NCI-H748 treated with DMSO at 0.1 percent for 48 hours (cell line): ENCODE results near the gene ALG3.
A peak's percentile ranks its signal among the peaks of the same experiment; 100 is the strongest.

Experiments
- DNase-seq: peaks from one replicate; lab custom pipeline; 2025; lab: John Stamatoyannopoulos, UW

ALG3 gene

DNA sequence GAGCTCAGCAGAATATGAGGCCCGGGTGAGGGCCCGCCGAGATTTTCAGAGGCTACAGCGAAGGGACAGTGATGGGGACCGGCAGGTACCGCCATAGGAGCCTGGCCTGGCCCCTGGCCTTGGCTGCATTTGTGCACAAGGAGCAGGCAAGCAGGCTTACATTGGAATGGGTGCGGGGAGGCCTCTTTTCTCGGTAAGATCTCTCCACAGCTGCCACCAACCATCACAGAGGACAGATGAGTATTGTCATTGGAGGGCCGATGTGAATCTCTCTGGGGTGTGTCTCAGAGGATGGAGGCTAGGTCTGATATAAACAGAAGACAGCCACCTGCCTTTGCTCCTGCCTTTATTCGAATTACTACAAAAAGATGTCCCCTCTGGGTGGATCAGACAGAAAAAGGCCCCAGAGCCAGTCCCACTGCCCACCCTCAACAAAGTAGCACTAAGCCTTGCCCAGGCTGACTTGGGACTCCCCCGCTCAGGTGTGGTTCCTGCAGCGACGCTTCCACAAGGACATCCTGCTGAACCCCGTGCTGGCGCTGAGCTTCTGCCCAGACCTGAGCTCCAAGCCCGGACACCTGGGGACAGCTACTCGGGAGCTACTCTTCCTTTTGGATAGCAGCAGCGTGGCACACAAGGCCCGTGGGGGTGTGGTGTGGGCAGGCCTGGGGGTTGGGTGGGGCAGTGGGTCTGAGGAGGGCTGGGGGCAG is 13.9 kb downstream of the ALG3 start:
- no peak for DNase-seq

- DNase-seq: no peak
Observed at GRCh38 chr3:184234224-184234623, 14.5 kb downstream of the ALG3 start.

DNA sequence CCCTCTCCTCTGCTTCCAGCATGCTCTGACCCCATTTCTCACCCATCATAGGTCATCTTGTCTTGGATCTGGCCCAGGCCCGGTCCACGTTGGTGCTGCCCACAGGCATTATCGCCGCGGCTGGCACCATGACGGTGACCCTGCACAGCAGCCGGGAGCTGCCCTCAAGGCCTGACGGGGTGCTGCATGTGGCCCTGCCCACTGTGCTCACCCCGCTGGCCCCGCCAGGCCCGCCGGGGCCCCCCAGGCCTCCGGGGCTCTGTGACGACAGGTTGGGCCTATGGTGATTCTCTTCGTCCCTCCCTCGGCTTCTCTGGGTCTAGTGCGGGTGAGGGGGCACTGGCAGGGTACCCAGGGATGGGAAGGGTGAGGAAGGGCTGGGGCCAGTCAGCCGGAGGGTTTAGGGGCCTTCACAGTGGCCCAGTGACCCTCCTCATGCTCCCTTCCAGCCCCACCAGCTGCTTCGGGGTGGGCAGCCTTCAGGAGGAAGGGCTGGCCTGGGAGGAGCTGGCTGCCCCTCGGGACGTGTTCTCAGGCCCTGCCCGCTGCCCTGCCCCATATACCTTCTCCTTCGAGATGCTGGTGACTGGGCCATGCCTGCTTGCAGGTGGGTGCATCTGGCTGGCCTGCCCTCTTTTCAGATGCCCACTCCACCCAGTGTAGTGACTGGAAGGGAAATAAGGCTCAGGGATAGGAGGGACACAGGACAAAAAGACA is 15.5 kb downstream of the ALG3 start:
- no peak for DNase-seq

DNA sequence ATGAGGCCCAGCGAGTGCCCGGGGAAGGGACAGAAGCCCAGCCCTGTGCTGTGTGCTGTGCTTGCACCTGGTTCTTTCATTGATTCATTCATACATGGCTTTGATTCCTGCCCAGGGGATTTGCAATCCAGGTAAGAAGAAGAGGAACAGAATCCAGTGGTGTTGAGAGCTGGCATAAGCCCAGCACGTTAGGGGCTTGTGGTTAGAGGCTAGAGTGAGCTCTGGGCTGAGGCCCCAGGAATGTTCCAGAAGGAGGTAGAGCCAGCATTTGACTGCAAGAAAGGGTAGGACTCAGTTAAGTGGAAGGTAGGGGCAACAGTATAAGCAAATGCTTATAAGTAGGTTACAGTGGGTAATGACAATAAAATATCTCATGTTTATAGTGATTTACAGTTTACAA is 17.1 kb downstream of the ALG3 start:
- no peak for DNase-seq

DNA sequence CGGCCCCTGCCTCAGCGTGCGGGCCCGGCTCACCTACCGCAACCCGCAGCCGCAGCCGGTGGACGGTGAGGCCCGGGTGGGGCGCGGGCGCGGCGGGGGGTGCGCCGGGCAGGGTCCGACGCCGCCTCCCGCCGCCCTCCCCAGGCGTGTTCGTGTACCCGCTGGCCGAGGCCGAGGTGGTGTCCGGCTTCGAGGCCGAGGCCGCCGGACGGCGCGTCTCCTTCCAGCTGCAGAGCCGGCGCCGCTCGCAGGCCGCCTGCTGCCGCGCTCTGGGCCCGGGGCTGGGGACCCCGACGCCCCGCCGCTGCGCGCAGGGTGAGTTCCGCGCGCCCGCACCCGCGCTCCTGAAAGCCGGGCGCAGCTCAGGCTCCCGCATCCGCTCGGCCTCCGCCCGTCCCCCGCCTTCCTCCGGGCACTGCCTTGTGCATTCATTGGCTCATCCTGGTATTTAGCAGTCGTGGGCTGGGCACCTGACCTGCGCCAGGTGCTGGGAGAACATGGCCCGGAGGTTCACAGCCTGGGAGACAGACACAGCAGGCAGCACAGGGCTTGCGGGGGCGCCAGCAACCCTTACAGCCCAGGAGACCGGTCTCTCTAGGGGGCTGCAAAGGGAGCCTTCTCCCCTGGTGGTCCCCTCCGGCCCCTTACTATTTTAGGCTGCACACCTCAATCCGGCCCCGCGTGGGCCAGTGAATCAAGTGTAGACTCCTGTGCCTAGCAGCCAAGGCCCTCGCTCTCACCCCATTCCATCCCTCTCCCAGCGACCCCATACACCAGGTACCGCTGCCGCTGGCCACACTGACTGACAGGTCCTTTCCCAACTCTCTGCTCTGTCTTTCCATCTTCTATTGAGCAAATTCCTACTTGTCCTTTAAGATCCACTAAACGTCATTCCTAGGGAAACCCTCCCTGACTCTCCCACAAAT is 17.9 kb downstream of the ALG3 start:
- DNase-seq: no peak

DNA sequence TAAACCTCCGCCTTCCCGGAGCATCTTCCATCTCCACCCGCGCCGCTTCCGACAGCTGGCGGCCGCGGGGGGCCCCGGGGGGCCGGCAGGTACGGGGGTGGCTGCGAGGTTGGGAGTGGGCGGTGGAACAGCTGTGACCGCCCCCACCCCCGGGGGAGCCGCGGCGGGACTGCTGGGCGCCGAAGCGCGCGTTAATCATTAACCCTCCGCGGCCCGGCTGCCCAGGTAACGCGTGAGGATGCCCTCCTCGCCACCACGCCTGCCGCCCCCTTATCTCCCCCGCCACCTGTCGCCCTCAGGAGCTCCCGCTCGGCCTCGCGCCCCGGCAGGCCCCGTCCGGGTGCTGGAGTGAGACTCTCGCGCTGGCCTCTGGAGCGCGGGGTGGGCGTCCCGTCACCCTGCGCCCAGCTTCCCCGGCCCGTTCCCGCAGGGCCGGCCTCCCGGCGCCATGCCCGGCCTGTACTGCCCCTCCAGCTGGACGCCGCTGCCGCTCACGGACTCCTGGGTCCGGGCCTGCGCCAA is 18.6 kb downstream of the ALG3 start:
- DNase-seq: no peak

GRCh38 chr3:184229394-184230080 is 19.2 kb downstream of the ALG3 start, which contains the start of gene VWA5B2:
Gene VWA5B2, plus strand, starts transcription at chr3:184229585. Its CDS starts 944 bp downstream, at chr3:184230529.
- DNase-seq: peak; percentile 30

DNA sequence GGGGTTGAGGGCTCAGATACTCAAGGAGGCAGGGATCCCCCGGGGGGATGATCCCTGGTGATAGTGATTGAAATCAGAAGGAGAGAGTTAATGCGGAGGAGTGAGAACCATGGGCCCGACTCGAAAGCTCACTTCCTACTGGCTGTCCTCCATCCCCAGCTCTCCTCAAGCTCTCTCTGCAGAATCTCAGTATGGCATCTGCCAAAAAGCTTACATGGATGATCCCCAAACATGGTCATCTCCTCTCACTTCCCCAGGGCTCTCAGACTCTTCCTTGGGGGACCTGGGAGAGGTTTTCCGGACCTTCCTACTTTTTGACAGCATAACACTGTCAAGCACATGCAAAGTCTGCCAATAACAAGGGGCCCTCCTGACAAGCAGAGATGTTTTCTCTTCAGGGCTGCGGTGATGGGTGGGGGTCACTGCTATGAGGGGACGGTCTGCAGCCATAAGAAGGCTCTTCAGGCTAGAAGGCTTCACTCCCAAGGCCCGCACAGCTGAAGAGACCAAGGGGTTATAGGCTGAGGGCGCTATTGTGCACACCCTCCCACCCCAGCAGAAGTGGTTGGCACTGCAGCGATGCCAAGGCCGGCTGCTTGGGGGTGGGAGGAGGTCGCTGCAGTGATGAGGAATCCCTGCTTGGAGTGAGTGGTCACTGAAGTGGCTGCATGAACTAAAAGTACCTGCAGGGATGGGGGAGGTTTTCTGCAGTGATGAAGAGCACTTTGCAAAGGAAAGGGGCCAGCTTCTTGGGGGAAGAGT is 20.2 kb downstream of the ALG3 start:
- DNase-seq: no peak

- DNase-seq: no peak
Observed at GRCh38 chr3:184227481-184227935, 21.3 kb downstream of the ALG3 start.

DNA sequence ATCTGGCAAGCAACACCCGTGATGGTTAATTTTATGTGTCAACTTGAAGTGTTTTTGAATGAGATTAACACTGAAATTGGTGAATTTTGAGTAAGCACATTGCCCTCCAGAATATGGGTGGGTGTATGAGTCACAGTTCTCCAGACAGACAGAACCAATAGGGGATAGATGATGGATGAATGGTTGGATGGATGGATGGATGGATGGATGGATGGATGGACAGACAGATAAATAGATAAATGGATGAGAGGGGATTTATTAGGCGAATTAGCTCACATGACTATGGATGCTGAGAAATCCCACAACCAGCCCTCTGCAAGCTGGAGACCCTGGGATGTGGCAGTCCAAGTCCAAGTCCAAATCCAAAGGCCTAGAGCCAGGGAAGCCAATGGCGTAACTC is 24.8 kb downstream of the ALG3 start:
- no peak for DNase-seq

DNA sequence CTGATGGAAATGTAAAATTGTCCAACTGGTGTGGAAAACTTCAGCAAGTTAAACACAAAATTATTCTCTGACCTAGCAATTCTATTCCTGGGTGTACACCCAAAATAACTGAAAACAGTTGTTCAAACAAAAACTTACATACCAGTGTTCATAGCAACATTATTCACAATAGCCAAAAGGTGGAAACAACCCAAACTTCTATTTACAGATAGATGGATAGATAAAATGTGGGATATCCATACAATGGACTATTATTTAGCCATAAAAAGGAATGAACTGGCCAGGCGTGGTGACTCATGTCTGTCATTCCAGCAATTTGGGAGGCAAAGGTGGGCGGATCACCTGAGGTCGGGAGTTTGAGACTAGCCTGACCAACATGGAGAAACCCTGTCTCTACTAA is 26.2 kb downstream of the ALG3 start:
- DNase-seq: no peak

DNA sequence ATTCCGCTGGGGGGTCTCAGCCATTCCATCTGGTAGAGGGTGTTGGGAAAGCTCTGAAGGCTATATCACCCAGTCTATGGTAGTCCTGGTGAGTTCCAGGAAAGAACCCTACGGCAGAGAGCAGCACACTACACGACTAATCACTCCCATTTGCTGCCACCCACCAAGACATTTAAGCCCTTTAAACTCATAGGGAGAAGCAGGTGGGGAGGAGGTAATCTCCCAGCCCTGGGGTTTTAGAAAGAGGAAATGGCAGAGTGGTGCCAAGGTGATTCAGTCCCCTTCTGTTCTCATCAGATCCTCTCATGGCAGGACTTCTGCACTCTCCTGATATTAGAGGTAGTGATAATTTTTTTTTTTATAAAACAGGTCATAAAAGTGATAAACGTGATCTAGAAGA is 29.9 kb downstream of the ALG3 start:
- DNase-seq: no peak

GRCh38 chr3:184211718-184212117 is 37.0 kb downstream of the ALG3 start:
- no peak for DNase-seq

DNA sequence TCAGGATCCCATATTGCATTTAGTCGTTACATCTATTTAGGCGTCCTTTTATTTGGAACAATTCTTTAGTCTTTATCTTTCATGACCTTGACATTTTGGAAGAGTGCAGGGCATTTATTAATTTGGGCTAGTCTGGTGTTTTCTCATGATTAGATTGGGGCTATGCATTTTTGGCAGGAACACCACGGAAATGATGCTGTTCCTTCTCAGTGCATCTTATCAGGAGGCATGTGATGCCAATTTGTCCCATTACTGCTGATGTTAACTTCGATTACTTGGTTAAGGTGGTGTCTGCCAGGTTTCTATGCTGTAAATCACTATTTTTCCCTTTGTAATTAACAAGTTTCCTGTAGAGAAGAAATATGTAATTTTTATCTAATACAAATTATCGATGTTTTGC is 37.5 kb downstream of the ALG3 start:
- no peak for DNase-seq

- no peak for DNase-seq
Observed at GRCh38 chr3:184209146-184209923, 39.4 kb downstream of the ALG3 start.

DNA sequence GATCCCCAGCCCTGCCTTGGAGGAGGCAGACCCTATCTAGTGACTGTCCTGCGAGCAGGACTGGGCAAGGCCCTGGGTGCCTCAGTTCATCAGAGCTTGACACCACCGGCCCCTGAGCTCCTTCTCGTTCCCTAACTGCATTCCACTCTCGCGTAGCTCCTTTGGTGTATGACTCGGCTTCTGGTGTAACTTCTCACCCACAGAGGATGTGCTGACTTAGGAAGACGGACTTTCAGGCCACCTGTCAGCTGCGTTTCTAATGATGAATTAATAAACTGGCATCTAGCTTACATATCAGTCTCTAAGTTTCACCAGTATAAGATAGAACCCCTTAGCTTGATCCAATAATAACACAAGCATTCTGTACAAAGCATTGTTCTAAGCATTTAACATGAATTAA is 45.2 kb downstream of the ALG3 start:
- no peak for DNase-seq

- no peak for DNase-seq
Observed at GRCh38 chr3:184200825-184201224, 47.9 kb downstream of the ALG3 start.

DNA sequence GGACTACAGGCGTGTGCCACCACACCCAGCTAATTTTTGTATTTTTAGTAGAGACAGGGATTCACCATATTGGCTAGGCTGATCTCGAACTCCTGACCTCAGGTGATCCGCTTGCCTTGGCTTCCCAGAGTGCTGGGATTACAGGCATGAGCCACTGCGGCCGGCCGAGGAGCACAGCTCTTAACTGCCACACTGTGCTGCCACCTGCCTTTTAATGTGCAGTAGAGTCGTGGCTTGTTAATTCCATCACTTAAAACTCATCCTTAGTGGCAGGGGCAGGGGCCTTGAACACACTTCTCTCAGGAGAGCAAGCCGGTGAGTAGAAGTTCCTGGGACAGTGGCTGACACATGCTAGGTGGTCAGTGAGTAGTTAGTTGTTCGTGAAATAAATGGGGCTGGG is 50.3 kb downstream of the ALG3 start:
- no peak for DNase-seq

GRCh38 chr3:184196536-184196935 is 52.2 kb downstream of the ALG3 start:
- no peak for DNase-seq

- no peak for DNase-seq
Observed at GRCh38 chr3:184193991-184194539, 54.7 kb downstream of the ALG3 start.
